Psoas muscle (tissue), 8 donors: ENCODE measurements around the gene ZNF593. TPM values are rescaled to one million over a fixed set of nuclear protein-coding genes. Genes with fewer than 3 reads are reported as not detected.

Experiments
- ATAC-seq, 4 donors: fragments of 200-7000 bp; cut with Tn5 transposase; one replicate each; pipeline ENCODE4 v1.9.1; 2020; ENCODE audit warnings: moderate library complexity in 3 of 4, mild to moderate bottlenecking in 2 of 4
- DNase-seq, 2 donors: peaks; one replicate each; pipeline ENCODE4 v3.0.0-alpha.2; 2020
- H3K27ac ChIP-seq: fragments of 200-600 bp; one replicate; pipeline ENCODE4 v1.8.0; 2022
- H3K27me3 ChIP-seq, 3 donors: fragments of 200-600 bp in 1 of 3; one replicate each; pipeline versions ENCODE4 v1.6.1 to v1.8.0; 2013 to 2022; ENCODE audit warnings: low read length in 2 of 3, mild to moderate bottlenecking in 2 of 3, moderate library complexity in 1 of 3; ENCODE audit not compliant: insufficient read depth in 3 of 3
- H3K36me3 ChIP-seq, 2 donors: fragments of 200-600 bp in 1 of 2; one replicate each; pipeline versions ENCODE4 v1.6.1 to v1.8.0; 2013 to 2022; ENCODE audit warnings: low read depth in 1 of 2, mild to moderate bottlenecking in 1 of 2, moderate library complexity in 1 of 2; ENCODE audit not compliant: insufficient read depth in 1 of 2
- H3K4me1 ChIP-seq: fragments of 200-600 bp; one replicate; pipeline ENCODE4 v1.8.0; 2022
- H3K4me3 ChIP-seq: fragments of 200-600 bp; one replicate; pipeline ENCODE4 v1.8.0; 2022; ENCODE audit warnings: mild to moderate bottlenecking
- H3K9me3 ChIP-seq: fragments of 200-600 bp; one replicate; pipeline ENCODE4 v1.8.0; 2022
- WGBS, 3 donors: extraction: QIAGEN DNeasy Blood & Tissue Kit; methylation state at CpG; one replicate each; pipeline versions ENCODE4 v1.1.6 to v1.1.7; 2013; 5-methylcytosine and 5-hydroxymethylcytosine counted together
- intact Hi-C, 2 donors: fragments of 100-400 bp; cut with DNase I; formaldehyde crosslinking; loops; one replicate each; pipeline versions ENCODE4 v1.11.0 to v1.14.2; 2022
- long read RNA-seq, 2 donors: library from polyadenylated mRNA; unstranded; transcript quantifications; one replicate each; pipeline ENCODE4 v2.0.0, GENCODE V29; 2021
- polyA plus RNA-seq, 3 donors: library from polyadenylated mRNA; stranded (reverse); fragments of 200-250 nt; gene quantifications; one replicate each; pipeline ENCODE4 v1.2.3, GENCODE V29; 2013
- total RNA-seq, 4 donors: library from RNA; stranded (reverse); fragmentation: NEBNext Ultra II Directional in 2 of 4; extraction: Animal tissue kit (Norgen Biotek cat#: 25700) in 2 of 4; gene quantifications; one replicate each; pipeline versions ENCODE4 v1.2.1 to v1.2.4, GENCODE V29; 2021 to 2023
- TF ChIP-seq, protein P1 (sequence below): fragments of 200-600 bp; IDR thresholded peaks from one replicate; pipeline ENCODE4 v1.8.0; 2022; ENCODE audit warnings: antibody characterized with exemption
- donor health status: healthy with polysubstance abuse.
- donor health status: DM: no; HTN: no; CAD: no; lungs with moderate emphysema.
- donor health status: Bipolar disorder and iron deficiency.
- donor health status: healthy.
- donor health status: DM: yes; HTN: yes; CAD: no.
- donor health status: DM: no; HTN: no; CAD: no.
- donor health status: DM: no; HTN: no; CAD: no.
- donor health status: DM: yes; HTN: yes; CAD: no.

The ZNF593 gene
- total RNA-seq = 100 to 1,000 TPM in 1 of 4 donors, 10 to 100 TPM in 3; 75.2 to 116 (median 78.3) TPM
- 100 to 1,000 TPM in 2 of 3 donors, 10 to 100 TPM in 1; 65.7 to 236 (median 162) TPM for polyA plus RNA-seq
- long read RNA-seq, donor 1, transcript ZNF593-202 (3 exons, 675 nt) = major isoform, 56 of 58 reads
- long read RNA-seq, donor 1, partial matches to known transcripts = 1 of 58 reads
- long read RNA-seq, donor 1, other reads (novel, unspliced or antisense) = 1 of 58 reads
- long read RNA-seq, donor 2, transcript ZNF593-202 (3 exons, 675 nt) = major isoform, 61 of 61 reads
- long read RNA-seq, donor 2, partial matches to known transcripts = 0 of 61 reads
- long read RNA-seq, donor 2, other reads (novel, unspliced or antisense) = 0 of 61 reads

DNA sequence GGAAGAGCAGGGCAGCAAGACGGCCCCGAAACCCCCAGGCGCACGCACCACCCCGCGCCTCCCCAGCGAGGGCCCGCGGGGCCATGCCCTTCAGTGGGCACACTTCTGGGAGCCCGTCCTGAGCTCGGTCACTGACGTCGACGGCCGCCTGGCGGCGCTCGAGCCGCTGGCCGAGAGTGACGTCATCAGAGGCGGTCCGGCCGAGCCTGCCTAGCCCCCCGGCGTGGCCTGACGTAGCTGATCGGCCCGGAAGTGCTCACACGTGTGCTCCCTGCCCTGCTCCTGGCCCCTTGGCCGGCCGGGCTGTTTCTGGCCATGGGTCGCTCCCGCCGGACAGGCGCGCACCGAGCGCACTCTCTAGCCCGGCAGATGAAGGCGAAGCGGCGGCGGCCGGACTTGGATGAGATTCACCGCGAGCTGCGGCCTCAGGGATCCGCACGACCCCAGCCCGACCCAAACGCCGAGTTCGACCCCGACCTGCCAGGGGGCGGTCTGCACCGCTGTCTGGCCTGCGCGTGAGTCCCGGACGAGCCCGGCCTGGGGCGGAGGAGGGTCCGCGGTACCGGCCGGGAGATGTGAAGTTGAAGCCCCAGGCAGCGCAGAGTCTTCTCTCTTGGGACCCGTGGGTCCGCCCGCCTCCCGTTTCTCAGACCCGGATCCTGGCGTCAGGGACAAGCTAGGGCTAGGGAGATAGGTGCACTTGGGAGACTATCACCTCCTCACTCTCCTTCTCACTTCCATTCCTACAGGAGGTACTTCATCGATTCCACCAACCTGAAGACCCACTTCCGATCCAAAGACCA is at the start of gene ZNF593:
TSS of gene ZNF593 (plus strand) at position 240 of the 803 bp plus-strand sequence. CDS start at position 316, 76 bp downstream.
- Histone ChIP-seq H3K27ac (peak within 1 kb of the TSS; percentile 90), H3K4me1 (peaks cover 17% of the 10 kb centered on the region), H3K4me3 (peak within 1 kb of the TSS; percentile 77), H3K36me3 (no peaks in the 10 kb centered on the region), H3K27me3 (no peaks in the 10 kb centered on the region), H3K9me3 (no peaks in the 10 kb centered on the region)
- TF ChIP-seq, protein P1, sequence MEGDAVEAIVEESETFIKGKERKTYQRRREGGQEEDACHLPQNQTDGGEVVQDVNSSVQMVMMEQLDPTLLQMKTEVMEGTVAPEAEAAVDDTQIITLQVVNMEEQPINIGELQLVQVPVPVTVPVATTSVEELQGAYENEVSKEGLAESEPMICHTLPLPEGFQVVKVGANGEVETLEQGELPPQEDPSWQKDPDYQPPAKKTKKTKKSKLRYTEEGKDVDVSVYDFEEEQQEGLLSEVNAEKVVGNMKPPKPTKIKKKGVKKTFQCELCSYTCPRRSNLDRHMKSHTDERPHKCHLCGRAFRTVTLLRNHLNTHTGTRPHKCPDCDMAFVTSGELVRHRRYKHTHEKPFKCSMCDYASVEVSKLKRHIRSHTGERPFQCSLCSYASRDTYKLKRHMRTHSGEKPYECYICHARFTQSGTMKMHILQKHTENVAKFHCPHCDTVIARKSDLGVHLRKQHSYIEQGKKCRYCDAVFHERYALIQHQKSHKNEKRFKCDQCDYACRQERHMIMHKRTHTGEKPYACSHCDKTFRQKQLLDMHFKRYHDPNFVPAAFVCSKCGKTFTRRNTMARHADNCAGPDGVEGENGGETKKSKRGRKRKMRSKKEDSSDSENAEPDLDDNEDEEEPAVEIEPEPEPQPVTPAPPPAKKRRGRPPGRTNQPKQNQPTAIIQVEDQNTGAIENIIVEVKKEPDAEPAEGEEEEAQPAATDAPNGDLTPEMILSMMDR = peak; percentile 90
- intact Hi-C loops = loop anchor here (5.0 to 10.0 kb wide), 3 partner anchors 152 to 275 kb away; no protein-coding TSS in a partner anchor
- ATAC-seq (peak; percentile 94 to 97 (median 96)), DNase-seq (peak; percentile 93 to 97)
- WGBS, 3 donors = 1% methylated on average over 68 to 76 of the region's 76 CpGs

DNA sequence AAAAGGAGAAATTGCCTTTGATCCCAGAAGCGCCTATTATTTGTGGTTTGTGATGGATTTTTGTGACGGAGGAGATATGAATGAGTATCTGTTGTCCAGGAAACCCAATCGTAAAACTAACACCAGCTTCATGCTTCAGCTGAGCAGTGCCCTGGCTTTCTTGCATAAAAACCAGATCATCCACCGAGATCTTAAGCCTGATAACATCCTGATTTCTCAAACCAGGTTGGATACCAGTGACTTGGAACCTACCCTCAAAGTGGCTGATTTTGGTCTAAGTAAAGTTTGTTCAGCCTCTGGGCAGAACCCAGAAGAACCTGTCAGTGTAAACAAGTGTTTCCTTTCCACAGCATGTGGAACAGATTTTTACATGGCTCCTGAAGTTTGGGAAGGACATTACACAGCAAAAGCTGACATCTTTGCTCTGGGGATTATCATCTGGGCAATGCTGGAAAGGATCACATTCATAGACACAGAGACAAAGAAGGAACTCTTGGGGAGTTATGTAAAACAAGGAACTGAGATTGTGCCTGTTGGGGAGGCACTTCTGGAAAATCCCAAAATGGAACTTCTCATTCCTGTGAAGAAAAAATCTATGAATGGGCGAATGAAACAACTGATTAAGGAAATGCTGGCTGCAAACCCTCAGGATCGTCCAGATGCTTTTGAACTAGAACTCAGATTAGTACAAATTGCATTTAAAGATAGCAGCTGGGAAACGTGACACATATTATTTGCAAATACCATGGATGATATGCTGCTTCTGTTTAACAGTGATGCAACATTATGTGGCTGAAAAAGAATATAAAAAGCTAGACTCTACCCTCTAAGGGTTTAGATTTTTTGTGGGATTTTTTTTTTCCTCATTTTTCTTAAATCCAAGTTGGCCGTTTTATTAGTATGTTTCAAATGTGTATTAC is 47.6 kb upstream of the ZNF593 start:
- no peaks in the 10 kb centered on the region for H3K9me3 ChIP-seq
- peak overlapping the region; percentile 14 for H3K4me3 ChIP-seq
- 48 to 72% (median 50%) methylated on average over 8 of the region's 8 CpGs for WGBS, 3 donors
- H3K36me3 ChIP-seq = peaks cover 0 to 34% of the 10 kb centered on the region in 2 donors
- no peaks in the 10 kb centered on the region for H3K27me3 ChIP-seq
- ATAC-seq (peak in 1 of 4 donors; percentile 40), DNase-seq (no peak)
- TF ChIP-seq, protein P1 = no peak
- H3K27ac ChIP-seq = peak overlapping the region; percentile 76
- intact Hi-C loops = no loop called here
- H3K4me1 ChIP-seq = peaks cover 51% of the 10 kb centered on the region

DNA sequence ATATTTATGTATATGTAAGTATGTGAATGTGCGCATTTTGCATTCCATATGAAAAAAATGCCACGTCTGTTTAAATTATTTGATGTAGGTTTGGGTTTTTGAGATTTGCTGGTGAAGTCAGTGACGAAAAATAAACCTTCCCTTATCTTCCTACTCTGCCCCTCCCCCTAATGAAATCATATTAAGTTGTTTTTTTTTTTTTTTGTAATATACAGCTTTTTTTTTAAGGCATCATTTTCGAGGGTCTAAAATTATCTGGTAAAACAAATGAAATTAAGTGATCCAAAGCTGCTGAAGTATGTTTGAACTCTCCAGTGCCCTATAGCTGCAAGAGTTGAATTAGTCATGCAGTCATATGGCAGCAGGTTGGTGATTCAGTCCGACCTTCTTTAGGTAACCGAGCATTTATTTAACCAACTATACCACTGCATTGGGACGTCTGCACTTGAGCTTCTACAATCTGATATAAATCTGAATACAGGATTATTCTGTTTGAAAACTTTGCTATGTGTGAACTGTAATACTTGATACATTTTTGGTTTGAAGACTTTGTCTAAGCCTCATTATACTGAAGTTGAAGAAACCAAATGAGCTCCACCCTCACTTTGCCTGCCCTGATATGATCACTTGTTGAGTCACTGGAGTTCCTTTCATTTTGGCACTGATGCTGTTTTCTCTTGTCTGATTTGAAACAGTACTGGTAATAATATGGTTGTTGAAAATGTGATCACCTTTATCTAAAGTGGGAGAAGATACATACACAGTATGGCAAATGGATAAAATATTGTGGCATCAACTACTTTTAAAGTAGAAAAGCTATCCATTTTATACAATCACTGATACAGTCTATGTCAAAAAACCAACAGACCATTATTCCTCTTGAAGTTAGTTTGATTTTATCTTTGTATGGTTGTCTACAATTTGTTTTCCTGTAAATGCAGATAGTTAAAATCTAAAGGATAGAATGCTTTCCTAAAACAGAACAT is 46.4 kb upstream of the ZNF593 start:
- Histone ChIP-seq H3K4me1 (peaks cover 63% of the 10 kb centered on the region), H3K27me3 (no peaks in the 10 kb centered on the region), H3K4me3 (peak overlapping the region; percentile 7), H3K36me3 (peaks cover 0 to 22% of the 10 kb centered on the region in 2 donors), H3K27ac (peak overlapping the region; percentile 76), H3K9me3 (no peaks in the 10 kb centered on the region)
- no peak for DNase-seq
- 79 to 85% (median 84%) methylated on average over 7 of the region's 7 CpGs for WGBS, 3 donors
- TF ChIP-seq, protein P1 = no peak
- peak; percentile 77 to 83 (median 80) for ATAC-seq
- intact Hi-C loops = no loop called here
